ENCODE results near the gene VTCN1. TPM values are rescaled to one million over a fixed set of nuclear protein-coding genes. Genes with fewer than 3 reads are reported as not detected.
"Not testable (repeated sequence)": the region's sequence is repeated elsewhere in the genome, so short reads cannot be mapped to it uniquely, and the experiment has no call there.

Gene VTCN1
- total RNA-seq, 1 donor from 2014 or later = not detected

DNA sequence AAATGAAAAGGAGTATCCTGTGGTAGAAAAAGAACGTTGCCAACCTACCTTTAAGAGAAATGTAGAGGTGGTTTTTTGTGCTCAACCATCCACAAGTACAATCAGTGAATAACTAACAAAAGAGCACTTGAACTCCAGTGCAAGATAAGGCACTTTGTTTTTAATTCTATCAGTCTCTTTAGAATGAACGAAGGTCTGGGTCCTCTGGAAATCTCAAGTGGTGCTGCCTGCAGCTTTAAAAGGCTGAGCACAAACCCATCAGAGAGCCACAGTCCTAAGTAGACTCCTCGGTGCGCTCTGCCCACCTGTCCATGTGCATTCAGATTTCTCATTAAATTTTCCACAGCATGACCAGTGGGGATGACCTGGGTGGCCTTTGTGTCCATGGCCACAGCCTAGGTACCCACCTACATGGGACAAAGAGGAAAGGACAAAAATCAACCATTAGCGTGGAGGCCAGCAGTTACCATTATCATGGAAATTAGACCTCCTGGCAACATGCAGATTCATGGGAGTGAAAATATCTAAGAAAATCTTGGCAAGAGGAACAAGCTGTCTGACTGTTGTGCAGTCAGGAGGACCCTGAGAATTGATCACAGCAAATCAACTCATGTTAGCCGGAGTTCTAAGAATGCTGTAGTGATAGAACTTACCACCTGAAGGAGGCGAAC, 98.5 kb downstream of the VTCN1 start:
- no peak overlapping the region for H3K4me3 Mint-ChIP-seq
- H3K4me1 Mint-ChIP-seq (ENCODE audit: low read depth) = peaks cover 12% of the 10 kb centered on the region
- no peak for DNase-seq (ENCODE audit: low spot score)
- H3K27me3 Mint-ChIP-seq (ENCODE audit: insufficient read depth) = no peaks in the 10 kb centered on the region
- intact Hi-C loops (cut with micrococcal nuclease) = no loop called here
- no peaks in the 10 kb centered on the region for H3K9me3 Mint-ChIP-seq
- H3K27ac Mint-ChIP-seq = no peak overlapping the region
- peaks cover 11% of the 10 kb centered on the region for H3K36me3 Mint-ChIP-seq (ENCODE audit: low read depth)

DNA sequence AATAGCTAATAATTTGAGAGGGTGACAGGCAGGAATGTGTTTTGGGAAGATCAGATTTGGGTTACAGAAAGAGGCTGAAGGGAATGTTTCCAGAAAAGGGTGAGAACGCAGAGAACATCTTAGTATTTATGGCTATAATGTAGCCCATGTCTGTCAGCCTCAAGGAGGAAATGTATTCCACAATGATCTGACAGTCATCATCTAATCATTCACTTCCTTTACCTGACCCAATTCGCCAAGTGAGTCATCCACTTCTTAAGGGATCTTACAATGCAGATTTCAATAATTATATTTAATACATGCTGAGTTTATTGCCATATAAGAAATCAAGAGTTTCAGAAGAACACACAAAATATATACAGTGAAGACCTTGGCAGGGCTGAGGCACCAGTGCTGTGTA, 100.0 kb downstream of the VTCN1 start:
- Mint-ChIP-seq H3K4me1 (ENCODE audit: low read depth) (peaks cover 12% of the 10 kb centered on the region), H3K27ac (no peak overlapping the region)

GRCh38 chr1:117107364-117107763, 103.4 kb downstream of the VTCN1 start:
- Mint-ChIP-seq H3K9me3 (no peaks in the 10 kb centered on the region), H3K36me3 (ENCODE audit: low read depth) (peaks cover 44% of the 10 kb centered on the region), H3K27ac (no peak overlapping the region), H3K27me3 (ENCODE audit: insufficient read depth) (no peaks in the 10 kb centered on the region), H3K4me3 (no peak overlapping the region), H3K4me1 (ENCODE audit: low read depth) (peaks cover 12% of the 10 kb centered on the region)
- DNase-seq (ENCODE audit: low spot score) = no peak
- intact Hi-C loops (cut with micrococcal nuclease) = no loop called here

More for the DNA sequence above, 100.0 kb downstream of the VTCN1 start:
- Mint-ChIP-seq H3K4me3 (no peak overlapping the region), H3K36me3 (ENCODE audit: low read depth) (peaks cover 25% of the 10 kb centered on the region), H3K27me3 (ENCODE audit: insufficient read depth) (no peaks in the 10 kb centered on the region), H3K9me3 (no peaks in the 10 kb centered on the region)
- DNase-seq (ENCODE audit: low spot score) = no peak
- intact Hi-C loops (cut with micrococcal nuclease) = no loop called here

- H3K27ac Mint-ChIP-seq = no peak overlapping the region
- H3K4me3 Mint-ChIP-seq = no peak overlapping the region
- H3K36me3 Mint-ChIP-seq (ENCODE audit: low read depth) = peaks cover 47% of the 10 kb centered on the region
- no peaks in the 10 kb centered on the region for H3K27me3 Mint-ChIP-seq (ENCODE audit: insufficient read depth)
- peaks cover 12% of the 10 kb centered on the region for H3K4me1 Mint-ChIP-seq (ENCODE audit: low read depth)
- no peaks in the 10 kb centered on the region for H3K9me3 Mint-ChIP-seq
- intact Hi-C loops (cut with micrococcal nuclease) = no loop called here
- DNase-seq (ENCODE audit: low spot score) = no peak
Measured at GRCh38 chr1:117106478-117106877, 104.2 kb downstream of the VTCN1 start.

DNA sequence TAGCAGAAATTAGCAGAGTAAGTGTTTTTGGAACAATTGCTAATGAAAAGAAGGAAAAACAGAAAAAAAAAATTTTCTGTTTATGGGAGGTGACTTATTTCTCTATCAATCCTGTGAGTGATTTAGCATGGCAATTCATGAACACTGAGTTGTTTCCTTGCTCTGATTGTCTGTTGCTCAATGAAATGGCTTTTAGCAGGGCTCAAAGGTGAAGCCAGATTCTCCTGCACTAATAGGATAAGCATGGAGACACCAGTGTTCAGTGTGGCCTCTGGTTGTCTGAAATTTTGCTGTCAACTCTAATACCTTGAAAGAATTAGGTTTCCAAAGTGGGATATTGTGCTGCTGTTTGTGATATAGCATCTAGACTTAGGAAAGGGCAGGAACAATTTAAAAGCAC, 105.0 kb downstream of the VTCN1 start:
- H3K4me1 Mint-ChIP-seq (ENCODE audit: low read depth) = peaks cover 10% of the 10 kb centered on the region
- no peaks in the 10 kb centered on the region for H3K27me3 Mint-ChIP-seq (ENCODE audit: insufficient read depth)
- H3K36me3 Mint-ChIP-seq (ENCODE audit: low read depth) = peaks cover 50% of the 10 kb centered on the region
- intact Hi-C loops (cut with micrococcal nuclease) = no loop called here
- no peak for DNase-seq (ENCODE audit: low spot score)
- no peak overlapping the region for H3K27ac Mint-ChIP-seq
- H3K4me3 Mint-ChIP-seq = no peak overlapping the region
- no peaks in the 10 kb centered on the region for H3K9me3 Mint-ChIP-seq

- intact Hi-C loops (cut with micrococcal nuclease) = no loop called here
- Mint-ChIP-seq H3K4me3 (no peak overlapping the region), H3K4me1 (ENCODE audit: low read depth) (peaks cover 5% of the 10 kb centered on the region), H3K27ac (no peak overlapping the region), H3K27me3 (ENCODE audit: insufficient read depth) (no peaks in the 10 kb centered on the region), H3K9me3 (no peaks in the 10 kb centered on the region), H3K36me3 (ENCODE audit: low read depth) (peaks cover 57% of the 10 kb centered on the region)
- DNase-seq (ENCODE audit: low spot score) = no peak
Measured at GRCh38 chr1:117104986-117105385, 105.7 kb downstream of the VTCN1 start.

- peaks cover 65% of the 10 kb centered on the region for H3K36me3 Mint-ChIP-seq (ENCODE audit: low read depth)
- intact Hi-C loops (cut with micrococcal nuclease); H3K27me3 Mint-ChIP-seq (ENCODE audit: insufficient read depth); DNase-seq (ENCODE audit: low spot score); H3K27ac Mint-ChIP-seq; H3K4me1 Mint-ChIP-seq (ENCODE audit: low read depth); H3K4me3 Mint-ChIP-seq; H3K9me3 Mint-ChIP-seq: not testable (repeated sequence)
Measured at GRCh38 chr1:117101858-117102257, 108.9 kb downstream of the VTCN1 start.

- intact Hi-C loops (cut with micrococcal nuclease) = no loop called here
Measured at GRCh38 chr1:117101334-117101733, 109.4 kb downstream of the VTCN1 start.

DNA sequence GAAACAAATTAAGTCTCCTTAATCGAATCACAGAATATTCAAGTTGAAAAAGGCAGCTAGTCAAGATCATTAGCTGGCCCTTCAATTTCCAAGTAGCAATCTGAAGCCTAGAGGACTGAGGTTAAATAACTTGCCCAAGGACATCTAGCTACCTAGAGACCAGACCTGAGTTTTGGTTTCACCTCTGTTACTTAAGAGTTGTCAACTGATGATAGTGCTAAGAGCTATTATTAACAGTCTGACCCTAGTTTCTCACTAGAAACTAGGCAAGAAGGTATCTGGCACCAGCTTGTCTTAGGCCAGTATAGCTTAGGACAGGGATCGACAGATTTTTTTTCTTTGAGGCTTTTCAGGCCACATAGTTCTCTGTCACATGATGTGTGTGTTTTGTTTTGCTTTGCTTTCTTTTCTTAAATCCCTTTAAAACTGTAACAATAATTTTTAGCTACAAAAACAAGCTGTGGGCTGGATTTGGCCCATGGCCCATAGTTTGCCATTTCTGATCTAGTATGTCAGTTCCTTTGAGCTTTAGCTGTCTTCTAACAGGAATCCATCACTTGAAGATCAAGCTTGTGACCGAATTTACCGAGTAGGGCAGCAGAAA, 112.3 kb downstream of the VTCN1 start:
- no peaks in the 10 kb centered on the region for H3K9me3 Mint-ChIP-seq
- H3K36me3 Mint-ChIP-seq (ENCODE audit: low read depth) = peaks cover 63% of the 10 kb centered on the region
- H3K27me3 Mint-ChIP-seq (ENCODE audit: insufficient read depth) = no peaks in the 10 kb centered on the region
- H3K4me1 Mint-ChIP-seq (ENCODE audit: low read depth) = peaks cover 13% of the 10 kb centered on the region
- H3K4me3 Mint-ChIP-seq = no peak overlapping the region
- intact Hi-C loops (cut with micrococcal nuclease) = no loop called here
- H3K27ac Mint-ChIP-seq = no peak overlapping the region
- no peak for DNase-seq (ENCODE audit: low spot score)

More at GRCh38 chr1:117101334-117101733, 109.4 kb downstream of the VTCN1 start:
- Mint-ChIP-seq H3K36me3 (ENCODE audit: low read depth) (peaks cover 63% of the 10 kb centered on the region), H3K4me3 (no peak overlapping the region), H3K27me3 (ENCODE audit: insufficient read depth) (no peaks in the 10 kb centered on the region), H3K9me3 (no peaks in the 10 kb centered on the region), H3K4me1 (ENCODE audit: low read depth) (no peaks in the 10 kb centered on the region), H3K27ac (no peak overlapping the region)
- DNase-seq (ENCODE audit: low spot score) = no peak

DNA sequence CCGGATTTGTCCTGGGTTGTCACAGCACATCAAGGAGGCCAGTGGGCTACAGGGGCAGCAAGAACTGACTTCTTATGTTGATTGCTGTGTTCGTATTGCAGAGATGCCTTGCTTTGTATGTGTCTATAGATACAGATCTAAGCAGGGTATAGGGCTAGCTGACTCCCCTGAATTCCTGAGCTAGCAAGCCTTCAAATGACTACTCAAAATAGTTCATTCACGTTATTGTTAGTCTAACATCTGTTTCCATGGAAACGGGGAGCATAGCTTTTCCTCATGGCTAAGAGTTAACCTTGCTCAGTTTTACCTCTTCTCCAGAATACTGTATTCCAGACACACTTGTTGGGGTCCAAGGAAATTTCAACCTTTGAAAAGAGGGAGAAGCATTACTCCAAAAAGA, 113.3 kb downstream of the VTCN1 start:
- no peak overlapping the region for H3K4me3 Mint-ChIP-seq
- no peaks in the 10 kb centered on the region for H3K9me3 Mint-ChIP-seq
- intact Hi-C loops (cut with micrococcal nuclease) = no loop called here
- H3K27me3 Mint-ChIP-seq (ENCODE audit: insufficient read depth) = no peaks in the 10 kb centered on the region
- DNase-seq (ENCODE audit: low spot score) = no peak
- H3K36me3 Mint-ChIP-seq (ENCODE audit: low read depth) = peaks cover 64% of the 10 kb centered on the region
- peaks cover 21% of the 10 kb centered on the region for H3K4me1 Mint-ChIP-seq (ENCODE audit: low read depth)
- H3K27ac Mint-ChIP-seq = no peak overlapping the region

DNA sequence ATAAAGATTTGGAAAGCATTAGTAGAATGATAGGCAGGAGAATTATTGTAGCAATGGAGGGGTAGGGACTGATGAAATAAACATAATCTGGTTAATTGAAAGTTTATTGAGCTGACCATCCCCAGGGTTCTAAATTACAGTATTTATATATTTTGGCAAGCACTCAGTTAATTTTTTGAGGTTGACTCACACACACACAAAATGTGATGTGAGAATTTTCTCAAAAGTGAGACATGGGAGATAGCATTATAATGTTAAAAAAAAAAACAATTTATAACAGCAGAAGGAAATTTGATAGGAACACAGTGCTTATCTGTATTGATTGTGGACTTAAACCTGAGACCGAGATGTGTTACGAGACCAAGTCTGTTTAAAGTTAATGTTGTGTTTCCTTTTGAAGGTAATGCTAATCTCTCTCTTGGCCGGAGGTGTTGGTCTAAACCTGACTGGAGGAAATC, 113.7 kb downstream of the VTCN1 start:
- Mint-ChIP-seq H3K27me3 (ENCODE audit: insufficient read depth) (no peaks in the 10 kb centered on the region), H3K4me1 (ENCODE audit: low read depth) (peaks cover 23% of the 10 kb centered on the region), H3K36me3 (ENCODE audit: low read depth) (peaks cover 62% of the 10 kb centered on the region), H3K4me3 (no peak overlapping the region), H3K27ac (no peak overlapping the region), H3K9me3 (no peaks in the 10 kb centered on the region)
- DNase-seq (ENCODE audit: low spot score) = no peak
- intact Hi-C loops (cut with micrococcal nuclease) = no loop called here

- Mint-ChIP-seq H3K27ac (no peak overlapping the region), H3K4me3 (no peak overlapping the region), H3K9me3 (no peaks in the 10 kb centered on the region), H3K27me3 (ENCODE audit: insufficient read depth) (no peaks in the 10 kb centered on the region), H3K4me1 (ENCODE audit: low read depth) (peaks cover 23% of the 10 kb centered on the region), H3K36me3 (ENCODE audit: low read depth) (peaks cover 69% of the 10 kb centered on the region)
- intact Hi-C loops (cut with micrococcal nuclease) = loop anchor here (1.0 to 2.0 kb wide), 3 partner anchors 18 to 28 kb away; no protein-coding TSS in a partner anchor
- DNase-seq (ENCODE audit: low spot score) = no peak
Measured at GRCh38 chr1:117094841-117095604, 115.7 kb downstream of the VTCN1 start.
